Measurements from ENCODE around the gene PRPF18.

PRPF18 gene

GRCh38 chr10:13637894-13638293 is 51.1 kb downstream of the PRPF18 start:
- H3K4me3 ChIP-seq (ENCODE audit: low read depth, low read length), result no peak overlapping the region
- H3K36me3 ChIP-seq (ENCODE audit: insufficient read depth, low read length), result peaks cover 23% of the 10 kb centered on the region
- peaks cover 16% of the 10 kb centered on the region for H3K4me1 ChIP-seq (ENCODE audit: control insufficient read depth, insufficient read depth, low read length, unreplicated experiment)
- H3K27me3 ChIP-seq (ENCODE audit: insufficient read depth, low read length), result no peaks in the 10 kb centered on the region
- no peaks in the 10 kb centered on the region for H3K79me2 ChIP-seq (ENCODE audit: control insufficient read depth, insufficient read depth, low read length, unreplicated experiment)
- no peak overlapping the region for H2AFZ ChIP-seq (ENCODE audit: low read length, unreplicated experiment)
- H3K27ac ChIP-seq (ENCODE audit: low read depth, low read length), result no peak overlapping the region

GRCh38 chr10:13642293-13642692 is 55.5 kb downstream of the PRPF18 start:
- no peaks in the 10 kb centered on the region for H3K27me3 ChIP-seq (ENCODE audit: insufficient read depth, low read length)
- H3K36me3 ChIP-seq (ENCODE audit: insufficient read depth, low read length), result peaks cover 47% of the 10 kb centered on the region

GRCh38 chr10:13643016-13643415 is 56.3 kb downstream of the PRPF18 start:
- Histone ChIP-seq H3K4me3 (ENCODE audit: low read depth, low read length) (no peak overlapping the region), H3K36me3 (ENCODE audit: insufficient read depth, low read length) (peaks cover 47% of the 10 kb centered on the region)

More at GRCh38 chr10:13642293-13642692, 55.5 kb downstream of the PRPF18 start:
- H3K4me3 ChIP-seq (ENCODE audit: low read depth, low read length), result no peak overlapping the region
- H3K27ac ChIP-seq (ENCODE audit: low read depth, low read length), result no peak overlapping the region
- H2AFZ ChIP-seq (ENCODE audit: low read length, unreplicated experiment), result no peak overlapping the region
- peaks cover 8% of the 10 kb centered on the region for H3K4me1 ChIP-seq (ENCODE audit: control insufficient read depth, insufficient read depth, low read length, unreplicated experiment)
- no peaks in the 10 kb centered on the region for H3K79me2 ChIP-seq (ENCODE audit: control insufficient read depth, insufficient read depth, low read length, unreplicated experiment)

GRCh38 chr10:13644866-13645265 is 58.1 kb downstream of the PRPF18 start:
- H3K36me3 ChIP-seq (ENCODE audit: insufficient read depth, low read length), result peaks cover 42% of the 10 kb centered on the region
- no peak overlapping the region for H2AFZ ChIP-seq (ENCODE audit: low read length, unreplicated experiment)
- no peaks in the 10 kb centered on the region for H3K4me1 ChIP-seq (ENCODE audit: control insufficient read depth, insufficient read depth, low read length, unreplicated experiment)
- H3K4me3 ChIP-seq (ENCODE audit: low read depth, low read length), result no peak overlapping the region
- no peaks in the 10 kb centered on the region for H3K79me2 ChIP-seq (ENCODE audit: control insufficient read depth, insufficient read depth, low read length, unreplicated experiment)
- H3K27ac ChIP-seq (ENCODE audit: low read depth, low read length), result no peak overlapping the region
- no peaks in the 10 kb centered on the region for H3K27me3 ChIP-seq (ENCODE audit: insufficient read depth, low read length)

More at GRCh38 chr10:13643016-13643415, 56.3 kb downstream of the PRPF18 start:
- no peaks in the 10 kb centered on the region for H3K27me3 ChIP-seq (ENCODE audit: insufficient read depth, low read length)
- H3K4me1 ChIP-seq (ENCODE audit: control insufficient read depth, insufficient read depth, low read length, unreplicated experiment), result peaks cover under 1% of the 10 kb centered on the region
- H3K27ac ChIP-seq (ENCODE audit: low read depth, low read length), result no peak overlapping the region
- H3K79me2 ChIP-seq (ENCODE audit: control insufficient read depth, insufficient read depth, low read length, unreplicated experiment), result no peaks in the 10 kb centered on the region
- H2AFZ ChIP-seq (ENCODE audit: low read length, unreplicated experiment), result no peak overlapping the region

DNA sequence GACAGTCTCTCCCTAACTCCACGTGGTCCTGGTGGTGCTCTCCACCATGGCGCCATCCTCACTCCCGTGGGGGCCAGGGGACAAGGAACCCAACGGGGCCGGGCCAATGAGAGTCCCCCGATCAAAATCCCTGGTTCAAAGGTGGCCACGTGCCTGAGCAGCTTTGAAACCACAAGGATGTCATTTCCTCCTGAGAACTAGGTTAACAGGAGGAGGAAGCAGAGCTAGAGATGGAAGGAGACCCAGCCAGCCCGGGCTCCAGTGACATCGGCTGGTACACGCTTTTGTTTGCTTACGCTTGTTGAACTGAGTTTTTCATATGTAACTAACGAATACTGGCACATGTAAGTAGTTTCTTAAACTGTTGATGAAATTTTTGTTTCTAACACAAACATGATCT is 61.7 kb downstream of the PRPF18 start:
- H3K27me3 ChIP-seq (ENCODE audit: insufficient read depth, low read length), result no peaks in the 10 kb centered on the region
- H3K36me3 ChIP-seq (ENCODE audit: insufficient read depth, low read length), result peaks cover 27% of the 10 kb centered on the region
- no peak overlapping the region for H3K27ac ChIP-seq (ENCODE audit: low read depth, low read length)
- no peaks in the 10 kb centered on the region for H3K79me2 ChIP-seq (ENCODE audit: control insufficient read depth, insufficient read depth, low read length, unreplicated experiment)
- H2AFZ ChIP-seq (ENCODE audit: low read length, unreplicated experiment), result no peak overlapping the region
- H3K4me1 ChIP-seq (ENCODE audit: control insufficient read depth, insufficient read depth, low read length, unreplicated experiment), result no peaks in the 10 kb centered on the region
- H3K4me3 ChIP-seq (ENCODE audit: low read depth, low read length), result no peak overlapping the region

GRCh38 chr10:13649844-13650520 is 63.2 kb downstream of the PRPF18 start:
- Histone ChIP-seq H2AFZ (ENCODE audit: low read length, unreplicated experiment) (no peak overlapping the region), H3K27ac (ENCODE audit: low read depth, low read length) (no peak overlapping the region), H3K27me3 (ENCODE audit: insufficient read depth, low read length) (no peaks in the 10 kb centered on the region), H3K4me1 (ENCODE audit: control insufficient read depth, insufficient read depth, low read length, unreplicated experiment) (no peaks in the 10 kb centered on the region), H3K36me3 (ENCODE audit: insufficient read depth, low read length) (peaks cover 18% of the 10 kb centered on the region), H3K79me2 (ENCODE audit: control insufficient read depth, insufficient read depth, low read length, unreplicated experiment) (no peaks in the 10 kb centered on the region), H3K4me3 (ENCODE audit: low read depth, low read length) (no peak overlapping the region)

DNA sequence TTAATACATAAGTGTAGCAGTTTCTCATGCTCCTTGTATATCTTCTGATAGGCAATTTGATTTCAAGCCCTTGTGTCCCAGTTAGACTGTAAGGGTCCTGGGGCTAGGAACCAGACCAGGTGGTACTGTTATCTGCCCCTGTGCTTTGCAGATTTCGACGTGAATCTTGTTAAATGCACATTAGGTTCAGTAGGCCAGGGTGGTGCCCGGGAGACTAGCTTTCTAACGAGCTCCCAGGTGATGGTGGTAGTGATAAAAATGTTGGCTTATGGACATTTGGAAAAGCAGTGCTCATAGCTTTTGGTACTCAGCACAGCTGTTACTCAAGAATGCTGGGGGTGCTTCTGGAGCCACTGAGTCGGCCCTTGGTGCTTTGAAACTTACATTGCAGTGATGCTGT is 64.2 kb downstream of the PRPF18 start:
- H3K4me1 ChIP-seq (ENCODE audit: control insufficient read depth, insufficient read depth, low read length, unreplicated experiment), result no peaks in the 10 kb centered on the region
- H2AFZ ChIP-seq (ENCODE audit: low read length, unreplicated experiment), result no peak overlapping the region
- H3K27me3 ChIP-seq (ENCODE audit: insufficient read depth, low read length), result no peaks in the 10 kb centered on the region
- H3K4me3 ChIP-seq (ENCODE audit: low read depth, low read length), result no peak overlapping the region
- H3K27ac ChIP-seq (ENCODE audit: low read depth, low read length), result no peak overlapping the region
- peaks cover 14% of the 10 kb centered on the region for H3K36me3 ChIP-seq (ENCODE audit: insufficient read depth, low read length)
- H3K79me2 ChIP-seq (ENCODE audit: control insufficient read depth, insufficient read depth, low read length, unreplicated experiment), result no peaks in the 10 kb centered on the region

DNA sequence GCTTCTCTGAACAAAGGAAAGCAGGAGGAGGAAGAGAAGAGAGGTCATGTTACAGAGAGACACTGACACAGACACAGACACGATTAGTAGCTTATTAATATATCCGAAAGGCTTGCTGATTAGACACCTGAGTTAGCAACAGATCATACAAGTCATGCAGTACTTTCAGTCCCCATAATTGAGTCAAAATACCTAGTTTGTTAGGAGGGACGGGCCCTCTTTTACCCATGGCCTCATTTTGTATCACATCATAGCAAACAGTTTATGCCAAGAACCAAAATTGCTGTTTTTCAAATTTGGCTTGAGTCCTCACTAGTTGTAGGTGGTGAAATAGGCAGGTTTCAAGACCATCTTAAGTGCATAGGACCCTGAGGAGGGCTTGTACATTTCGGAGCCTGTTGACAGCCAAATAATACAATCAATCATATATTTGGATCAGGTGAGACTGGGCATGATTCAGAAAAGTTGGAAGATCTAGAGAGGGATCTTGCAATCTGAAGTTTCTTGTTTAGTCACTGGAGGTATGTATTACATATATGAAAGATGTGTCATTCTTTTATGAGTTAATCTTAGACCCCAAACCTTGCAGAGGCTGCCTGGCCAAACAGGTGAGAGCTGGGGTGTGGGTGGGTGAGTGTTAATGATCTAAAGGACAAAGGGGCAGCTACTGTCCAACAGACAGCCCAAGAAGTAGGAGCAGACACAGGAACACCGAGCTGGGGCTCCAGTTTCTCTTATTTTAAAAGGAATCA is 65.4 kb downstream of the PRPF18 start:
- Histone ChIP-seq H3K79me2 (ENCODE audit: control insufficient read depth, insufficient read depth, low read length, unreplicated experiment) (no peaks in the 10 kb centered on the region), H2AFZ (ENCODE audit: low read length, unreplicated experiment) (no peak overlapping the region), H3K4me1 (ENCODE audit: control insufficient read depth, insufficient read depth, low read length, unreplicated experiment) (no peaks in the 10 kb centered on the region), H3K4me3 (ENCODE audit: low read depth, low read length) (no peak overlapping the region), H3K27ac (ENCODE audit: low read depth, low read length) (no peak overlapping the region), H3K36me3 (ENCODE audit: insufficient read depth, low read length) (peaks cover 11% of the 10 kb centered on the region), H3K27me3 (ENCODE audit: insufficient read depth, low read length) (no peaks in the 10 kb centered on the region)

- Histone ChIP-seq H3K27ac (ENCODE audit: low read depth, low read length) (no peak overlapping the region), H3K4me1 (ENCODE audit: control insufficient read depth, insufficient read depth, low read length, unreplicated experiment) (no peaks in the 10 kb centered on the region), H2AFZ (ENCODE audit: low read length, unreplicated experiment) (no peak overlapping the region), H3K36me3 (ENCODE audit: insufficient read depth, low read length) (peaks cover 11% of the 10 kb centered on the region), H3K27me3 (ENCODE audit: insufficient read depth, low read length) (no peaks in the 10 kb centered on the region), H3K4me3 (ENCODE audit: low read depth, low read length) (no peak overlapping the region), H3K79me2 (ENCODE audit: control insufficient read depth, insufficient read depth, low read length, unreplicated experiment) (no peaks in the 10 kb centered on the region)
Observed at GRCh38 chr10:13652860-13653259, 66.1 kb downstream of the PRPF18 start.

GRCh38 chr10:13654118-13654830 is 67.5 kb downstream of the PRPF18 start:
- no peak overlapping the region for H3K4me3 ChIP-seq (ENCODE audit: low read depth, low read length)
- H3K79me2 ChIP-seq (ENCODE audit: control insufficient read depth, insufficient read depth, low read length, unreplicated experiment), result no peaks in the 10 kb centered on the region
- no peaks in the 10 kb centered on the region for H3K27me3 ChIP-seq (ENCODE audit: insufficient read depth, low read length)
- H2AFZ ChIP-seq (ENCODE audit: low read length, unreplicated experiment), result no peak overlapping the region
- H3K4me1 ChIP-seq (ENCODE audit: control insufficient read depth, insufficient read depth, low read length, unreplicated experiment), result no peaks in the 10 kb centered on the region
- H3K36me3 ChIP-seq (ENCODE audit: insufficient read depth, low read length), result peaks cover 11% of the 10 kb centered on the region
- no peak overlapping the region for H3K27ac ChIP-seq (ENCODE audit: low read depth, low read length)

Measured in ACC112 (cell line).